Measurements from ENCODE around the gene MANBA. TPM values are rescaled to one million over a fixed set of nuclear protein-coding genes. Genes with fewer than 3 reads are reported as not detected.

The MANBA gene
- total RNA-seq, 4 donors from 2014 or later = 6.4 to 41.5 (median 17.8) TPM

DNA sequence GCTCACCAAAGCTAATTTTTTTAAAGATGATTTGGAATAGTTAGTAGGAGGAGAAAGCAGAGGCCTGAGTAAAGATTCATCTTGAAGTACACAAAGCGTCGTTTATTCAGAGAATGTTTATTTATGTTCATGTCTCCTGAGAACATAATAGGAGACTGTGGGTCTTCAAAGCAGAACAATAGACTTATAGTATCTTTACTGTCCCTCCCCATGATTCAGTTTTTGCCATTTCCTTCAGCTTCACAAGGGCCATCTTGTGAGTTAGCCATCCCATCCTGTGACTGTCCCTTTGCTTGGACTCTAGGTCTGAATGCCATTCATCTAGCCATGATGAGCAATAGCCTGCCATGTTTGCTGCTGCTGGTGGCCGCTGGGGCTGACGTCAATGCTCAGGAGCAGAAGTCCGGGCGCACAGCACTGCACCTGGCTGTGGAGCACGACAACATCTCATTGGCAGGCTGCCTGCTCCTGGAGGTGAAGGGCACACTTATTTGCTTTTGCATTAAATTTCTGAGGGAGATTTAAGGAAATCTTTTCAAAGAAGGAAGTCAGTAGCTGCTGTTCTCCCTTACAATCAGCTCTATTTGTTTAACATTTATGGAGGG lies 153.8 kb downstream of the MANBA start:
- H3K4me3 ChIP-seq = no peak overlapping the region
- no peaks in the 10 kb centered on the region for H3K27me3 ChIP-seq
- H3K27ac ChIP-seq = no peak overlapping the region
- H3K36me3 ChIP-seq = no peaks in the 10 kb centered on the region
- no peaks in the 10 kb centered on the region for H3K9me3 ChIP-seq
- DNase-seq = no peak
- no peaks in the 10 kb centered on the region for H3K4me1 ChIP-seq
- intact Hi-C loops (cut with DNase I; ENCODE audit: low total_unique reads) = no loop called here
- TF ChIP-seq, protein P1, sequence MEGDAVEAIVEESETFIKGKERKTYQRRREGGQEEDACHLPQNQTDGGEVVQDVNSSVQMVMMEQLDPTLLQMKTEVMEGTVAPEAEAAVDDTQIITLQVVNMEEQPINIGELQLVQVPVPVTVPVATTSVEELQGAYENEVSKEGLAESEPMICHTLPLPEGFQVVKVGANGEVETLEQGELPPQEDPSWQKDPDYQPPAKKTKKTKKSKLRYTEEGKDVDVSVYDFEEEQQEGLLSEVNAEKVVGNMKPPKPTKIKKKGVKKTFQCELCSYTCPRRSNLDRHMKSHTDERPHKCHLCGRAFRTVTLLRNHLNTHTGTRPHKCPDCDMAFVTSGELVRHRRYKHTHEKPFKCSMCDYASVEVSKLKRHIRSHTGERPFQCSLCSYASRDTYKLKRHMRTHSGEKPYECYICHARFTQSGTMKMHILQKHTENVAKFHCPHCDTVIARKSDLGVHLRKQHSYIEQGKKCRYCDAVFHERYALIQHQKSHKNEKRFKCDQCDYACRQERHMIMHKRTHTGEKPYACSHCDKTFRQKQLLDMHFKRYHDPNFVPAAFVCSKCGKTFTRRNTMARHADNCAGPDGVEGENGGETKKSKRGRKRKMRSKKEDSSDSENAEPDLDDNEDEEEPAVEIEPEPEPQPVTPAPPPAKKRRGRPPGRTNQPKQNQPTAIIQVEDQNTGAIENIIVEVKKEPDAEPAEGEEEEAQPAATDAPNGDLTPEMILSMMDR (IDR thresholded peaks at IDR 0.05) = no peak
- no peak for TF ChIP-seq POLR2A (IDR thresholded peaks at IDR 0.05)

DNA sequence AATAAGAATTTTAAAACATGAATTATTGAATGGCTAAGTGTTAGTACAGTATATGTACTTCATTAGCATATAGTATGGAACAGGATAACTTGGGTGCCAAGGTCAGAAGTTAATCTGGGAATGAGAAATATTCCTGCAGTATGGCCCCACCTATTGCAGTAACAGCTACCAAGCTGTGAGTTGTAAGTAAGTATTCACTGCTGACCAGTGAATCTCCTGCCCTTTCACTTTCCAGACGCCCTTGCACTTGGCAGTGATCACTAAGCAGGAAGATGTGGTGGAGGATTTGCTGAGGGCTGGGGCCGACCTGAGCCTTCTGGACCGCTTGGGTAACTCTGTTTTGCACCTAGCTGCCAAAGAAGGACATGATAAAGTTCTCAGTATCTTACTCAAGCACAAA lies 154.5 kb downstream of the MANBA start:
- TF ChIP-seq POLR2A (IDR thresholded peaks at IDR 0.05) = no peak
- TF ChIP-seq, protein P1 (IDR thresholded peaks at IDR 0.05) = no peak
- H3K27me3 ChIP-seq = no peaks in the 10 kb centered on the region
- no peaks in the 10 kb centered on the region for H3K4me1 ChIP-seq
- DNase-seq = no peak
- no peak overlapping the region for H3K27ac ChIP-seq
- no peak overlapping the region for H3K4me3 ChIP-seq
- no peaks in the 10 kb centered on the region for H3K9me3 ChIP-seq
- intact Hi-C loops (cut with DNase I; ENCODE audit: low total_unique reads) = no loop called here
- H3K36me3 ChIP-seq = no peaks in the 10 kb centered on the region

DNA sequence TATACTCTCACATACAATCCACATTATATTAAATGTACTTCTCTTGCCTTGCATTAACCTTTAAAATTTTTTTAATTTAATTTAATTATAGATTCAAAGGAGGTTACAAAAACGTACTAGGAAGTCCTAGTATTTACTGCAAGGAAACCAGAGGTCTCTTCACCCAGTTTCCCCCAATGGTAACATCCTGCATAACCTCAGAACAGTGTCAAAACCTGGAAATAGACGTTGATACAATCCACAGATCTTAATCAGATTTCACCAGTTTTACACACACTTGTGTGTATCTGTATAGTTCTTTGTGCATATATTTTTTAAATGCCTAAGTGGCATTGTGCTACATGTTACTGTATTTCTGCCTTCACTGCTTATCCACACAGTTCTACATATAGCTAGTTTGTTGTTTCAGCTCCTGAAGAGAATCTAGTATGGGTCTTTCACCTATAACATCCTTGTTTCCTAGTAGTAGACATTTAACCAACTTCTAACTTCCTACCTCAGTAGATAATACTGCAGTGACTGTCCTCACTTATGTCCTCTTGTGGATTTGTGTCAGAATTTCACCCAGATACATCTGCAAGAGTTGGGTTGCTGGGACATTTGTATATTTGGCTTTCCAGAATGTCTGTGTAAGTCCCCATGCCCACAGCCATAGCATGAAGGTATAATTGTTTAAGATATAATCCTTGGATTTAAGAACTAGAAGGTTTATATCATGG lies 156.4 kb downstream of the MANBA start:
- H3K27me3 ChIP-seq = no peaks in the 10 kb centered on the region
- intact Hi-C loops (cut with DNase I; ENCODE audit: low total_unique reads) = no loop called here
- H3K27ac ChIP-seq = no peak overlapping the region
- DNase-seq = no peak
- H3K36me3 ChIP-seq = no peaks in the 10 kb centered on the region
- TF ChIP-seq, protein P1 (IDR thresholded peaks at IDR 0.05) = no peak
- no peak for TF ChIP-seq POLR2A (IDR thresholded peaks at IDR 0.05)
- H3K4me3 ChIP-seq = no peak overlapping the region
- H3K9me3 ChIP-seq = no peaks in the 10 kb centered on the region
- no peaks in the 10 kb centered on the region for H3K4me1 ChIP-seq

DNA sequence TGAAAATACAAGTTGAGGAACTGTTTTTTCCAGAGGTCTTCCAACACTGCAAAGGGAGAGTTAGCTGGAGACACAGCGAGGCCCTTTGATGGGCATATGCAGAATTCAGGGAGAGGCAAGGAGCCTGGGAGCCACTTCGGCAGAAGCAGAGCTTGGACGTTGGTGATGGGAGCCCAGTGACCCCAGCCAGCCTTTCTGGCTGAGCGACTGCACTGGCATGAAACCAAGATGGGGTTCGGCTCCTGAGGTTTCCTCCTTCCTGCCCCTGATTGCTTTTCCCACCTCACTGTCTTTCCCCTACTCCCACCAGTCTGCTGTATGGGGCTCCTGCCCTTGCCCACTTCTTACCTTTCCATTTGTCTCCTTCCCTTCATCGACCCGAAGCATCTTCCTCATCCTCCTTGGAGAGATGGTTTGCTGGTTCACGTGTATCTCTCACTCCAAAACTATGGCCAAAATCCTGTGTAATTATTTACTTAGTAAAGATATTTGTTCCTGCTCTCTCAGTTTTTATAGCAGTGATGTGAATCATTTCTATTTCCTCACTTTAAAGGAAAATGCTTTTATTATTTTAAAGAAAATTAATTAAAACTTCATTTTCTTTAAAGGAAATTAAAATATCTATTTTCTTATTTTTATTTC lies 159.1 kb downstream of the MANBA start:
- no peak overlapping the region for H3K4me3 ChIP-seq
- H3K27me3 ChIP-seq = no peaks in the 10 kb centered on the region
- no peaks in the 10 kb centered on the region for H3K36me3 ChIP-seq
- no peaks in the 10 kb centered on the region for H3K4me1 ChIP-seq
- no peak for TF ChIP-seq POLR2A (IDR thresholded peaks at IDR 0.05)
- TF ChIP-seq, protein P1 (IDR thresholded peaks at IDR 0.05) = no peak
- intact Hi-C loops (cut with DNase I; ENCODE audit: low total_unique reads) = no loop called here
- no peaks in the 10 kb centered on the region for H3K9me3 ChIP-seq
- no peak for DNase-seq
- no peak overlapping the region for H3K27ac ChIP-seq

DNA sequence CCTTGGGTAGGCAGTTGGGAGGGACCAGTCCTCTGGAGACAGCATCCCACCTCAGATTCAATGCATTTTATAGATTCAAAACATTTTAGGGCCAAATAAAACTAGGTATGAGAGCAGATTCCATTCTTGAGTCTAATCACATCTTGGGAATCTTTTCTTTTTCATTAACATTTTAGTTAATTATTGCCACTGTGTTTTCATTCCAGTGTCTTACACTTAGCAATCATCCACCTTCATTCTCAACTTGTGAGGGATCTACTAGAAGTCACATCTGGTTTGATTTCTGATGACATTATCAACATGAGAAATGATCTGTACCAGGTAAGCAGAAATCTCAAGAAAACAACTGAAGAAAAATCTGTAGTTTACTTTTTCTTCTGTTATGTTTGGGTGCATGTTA lies 160.1 kb downstream of the MANBA start:
- Histone ChIP-seq H3K4me3 (no peak overlapping the region), H3K27me3 (no peaks in the 10 kb centered on the region), H3K27ac (no peak overlapping the region), H3K9me3 (no peaks in the 10 kb centered on the region), H3K36me3 (no peaks in the 10 kb centered on the region), H3K4me1 (no peaks in the 10 kb centered on the region)
- intact Hi-C loops (cut with DNase I; ENCODE audit: low total_unique reads) = no loop called here
- DNase-seq = no peak
- TF ChIP-seq, protein P1 (IDR thresholded peaks at IDR 0.05) = no peak
- no peak for TF ChIP-seq POLR2A (IDR thresholded peaks at IDR 0.05)

Data from uterus (tissue), 4 donors.